Cardiac muscle cell (in vitro differentiated cells and primary cell): ENCODE results near the gene NOL3. TPM values are rescaled to one million over a fixed set of nuclear protein-coding genes. Genes with fewer than 3 reads are reported as not detected.

ENCODE experiments used
- DNase-seq, 2 donors: peaks; one replicate each; pipeline versions ENCODE4 v3.0.0 to v3.0.0-alpha.2; 2010 to 2017; ENCODE audit warnings: low read depth in 1 of 2, low spot score in 1 of 2
- H3K27ac ChIP-seq: fragments of 200-600 bp; sonication (generic); 2 replicates; pipeline ENCODE4 v1.5.1; 2016
- H3K27me3 ChIP-seq: fragments of 200-600 bp; sonication (generic); 2 replicates; pipeline ENCODE4 v1.6.0; 2016; ENCODE audit warnings: control low read depth
- H3K36me3 ChIP-seq: fragments of 200-600 bp; sonication (generic); 2 replicates; pipeline ENCODE4 v1.5.1; 2016; ENCODE audit warnings: control low read depth
- H3K4me1 ChIP-seq: fragments of 200-600 bp; sonication (generic); 2 replicates; pipeline ENCODE4 v1.8.1; 2017; ENCODE audit warnings: low read depth, mild to moderate bottlenecking, mixed run types
- H3K4me3 ChIP-seq: fragments of 200-600 bp; sonication (generic); 2 replicates; pipeline ENCODE4 v1.5.1; 2016; ENCODE audit warnings: mild to moderate bottlenecking
- H3K9me3 ChIP-seq: fragments of 200-600 bp; sonication (generic); 2 replicates; pipeline ENCODE4 v1.5.1; 2017; ENCODE audit warnings: low read depth, mild to moderate bottlenecking, control low read depth
- polyA plus RNA-seq: library from polyadenylated mRNA; unstranded; fragments of >200 nt; fragmentation: Nextera tagmentation; extraction: Ambion mirVana; gene quantifications from 2 replicates; pipeline ENCODE4 v1.2.1, GENCODE V29; 2016
- total RNA-seq: library from RNA; depleted of rRNA; stranded (reverse); fragments of >200 nt; gene quantifications from 2 replicates; pipeline ENCODE4 v1.2.3, GENCODE V29; 2016
- TF ChIP-seq, protein P1 (sequence below): IDR thresholded peaks from 2 replicates; pipeline ENCODE4 v1.5.1; 2012; ENCODE audit warnings: low read depth, mild to moderate bottlenecking, low read length

The NOL3 gene
- total and polyA plus RNA-seq, 2 experiments from 2014 or later = 31.1 to 40.6 TPM

DNA sequence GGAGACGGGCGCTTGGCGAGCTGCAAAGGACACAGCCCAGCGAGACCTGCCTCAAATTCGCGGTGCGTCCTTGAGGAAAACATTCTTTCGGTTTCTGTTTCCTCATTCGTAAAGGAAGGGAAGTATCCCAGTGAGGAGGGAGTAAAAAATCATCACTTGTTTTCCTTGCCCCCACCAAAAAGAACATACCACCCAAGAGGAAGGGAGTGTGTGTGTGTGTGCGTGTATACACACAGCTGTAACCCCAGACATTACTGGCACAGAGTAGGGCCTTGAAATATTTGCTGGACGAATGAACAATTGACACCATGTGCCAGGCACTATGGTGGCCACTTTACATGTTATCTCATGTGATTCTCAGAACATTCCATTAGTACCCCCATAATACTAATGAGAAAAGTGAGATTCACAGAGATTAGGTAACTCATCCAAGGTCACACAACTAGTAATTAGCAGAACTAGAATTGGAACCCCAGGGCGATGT, 15.4 kb downstream of the NOL3 start:
- DNase-seq = no peak
- peaks cover 7% of the 10 kb centered on the region for H3K27me3 ChIP-seq
- TF ChIP-seq, protein P1, sequence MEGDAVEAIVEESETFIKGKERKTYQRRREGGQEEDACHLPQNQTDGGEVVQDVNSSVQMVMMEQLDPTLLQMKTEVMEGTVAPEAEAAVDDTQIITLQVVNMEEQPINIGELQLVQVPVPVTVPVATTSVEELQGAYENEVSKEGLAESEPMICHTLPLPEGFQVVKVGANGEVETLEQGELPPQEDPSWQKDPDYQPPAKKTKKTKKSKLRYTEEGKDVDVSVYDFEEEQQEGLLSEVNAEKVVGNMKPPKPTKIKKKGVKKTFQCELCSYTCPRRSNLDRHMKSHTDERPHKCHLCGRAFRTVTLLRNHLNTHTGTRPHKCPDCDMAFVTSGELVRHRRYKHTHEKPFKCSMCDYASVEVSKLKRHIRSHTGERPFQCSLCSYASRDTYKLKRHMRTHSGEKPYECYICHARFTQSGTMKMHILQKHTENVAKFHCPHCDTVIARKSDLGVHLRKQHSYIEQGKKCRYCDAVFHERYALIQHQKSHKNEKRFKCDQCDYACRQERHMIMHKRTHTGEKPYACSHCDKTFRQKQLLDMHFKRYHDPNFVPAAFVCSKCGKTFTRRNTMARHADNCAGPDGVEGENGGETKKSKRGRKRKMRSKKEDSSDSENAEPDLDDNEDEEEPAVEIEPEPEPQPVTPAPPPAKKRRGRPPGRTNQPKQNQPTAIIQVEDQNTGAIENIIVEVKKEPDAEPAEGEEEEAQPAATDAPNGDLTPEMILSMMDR = no peak
- no peaks in the 10 kb centered on the region for H3K9me3 ChIP-seq
- no peaks in the 10 kb centered on the region for H3K36me3 ChIP-seq
- H3K4me1 ChIP-seq = peaks cover 4% of the 10 kb centered on the region
- no peak overlapping the region for H3K4me3 ChIP-seq
- no peak overlapping the region for H3K27ac ChIP-seq

- Histone ChIP-seq H3K4me3 (no peak overlapping the region), H3K36me3 (no peaks in the 10 kb centered on the region), H3K27me3 (peaks cover 7% of the 10 kb centered on the region), H3K27ac (no peak overlapping the region), H3K9me3 (no peaks in the 10 kb centered on the region), H3K4me1 (peaks cover 4% of the 10 kb centered on the region)
- DNase-seq = no peak
- TF ChIP-seq, protein P1 = no peak
These were observed 16.2 kb downstream of the NOL3 start for GRCh38 chr16:67186550-67186950.

DNA sequence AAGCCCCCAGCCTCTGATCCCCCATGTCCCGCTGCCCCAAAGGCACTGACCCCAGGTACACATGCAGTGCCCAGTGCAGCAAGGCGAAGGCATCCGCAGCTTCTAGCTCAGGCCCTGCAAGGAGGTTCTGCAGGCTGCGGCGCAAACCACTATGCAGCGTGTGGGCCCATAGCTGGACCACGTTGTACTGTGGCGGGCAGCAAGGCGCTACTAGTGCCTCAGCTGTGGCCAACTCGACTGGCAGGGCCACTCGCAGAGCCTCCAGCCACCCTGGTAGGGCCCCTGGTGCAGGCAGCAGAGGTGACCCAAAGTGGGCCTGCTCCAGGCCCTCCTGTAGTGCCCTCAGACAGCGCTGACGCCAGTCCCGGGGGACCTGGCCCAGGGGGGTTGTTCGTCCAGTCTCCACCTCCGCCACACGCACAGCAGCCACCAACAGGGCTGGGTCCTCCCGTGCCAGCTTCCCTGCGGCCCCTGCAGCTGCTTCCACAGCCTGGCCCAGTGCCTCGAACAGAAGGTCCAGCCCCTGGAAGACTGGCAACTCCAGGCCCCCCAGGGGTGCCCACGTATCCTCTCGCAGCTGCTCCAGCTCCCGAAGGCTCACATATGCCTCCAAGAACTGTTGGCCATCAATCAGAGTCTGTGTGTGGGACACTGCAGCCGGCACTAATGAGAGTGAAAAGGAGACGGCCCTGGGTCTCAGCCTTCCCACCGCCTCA, 17.0 kb downstream of the NOL3 start:
- TF ChIP-seq, protein P1 = no peak
- H3K4me1 ChIP-seq = peaks cover 4% of the 10 kb centered on the region

GRCh38 chr16:67188323-67188722, 18.0 kb downstream of the NOL3 start:
- H3K27me3 ChIP-seq = peaks cover 7% of the 10 kb centered on the region
- no peak overlapping the region for H3K4me3 ChIP-seq
- H3K9me3 ChIP-seq = no peaks in the 10 kb centered on the region
- H3K27ac ChIP-seq = no peak overlapping the region
- TF ChIP-seq, protein P1 = no peak
- H3K36me3 ChIP-seq = no peaks in the 10 kb centered on the region
- no peak for DNase-seq
- H3K4me1 ChIP-seq = peaks cover 7% of the 10 kb centered on the region

More for the DNA sequence above, 17.0 kb downstream of the NOL3 start:
- no peak overlapping the region for H3K4me3 ChIP-seq
- H3K27ac ChIP-seq = no peak overlapping the region
- H3K27me3 ChIP-seq = peaks cover 7% of the 10 kb centered on the region
- H3K9me3 ChIP-seq = no peaks in the 10 kb centered on the region
- H3K36me3 ChIP-seq = no peaks in the 10 kb centered on the region
- no peak for DNase-seq

DNA sequence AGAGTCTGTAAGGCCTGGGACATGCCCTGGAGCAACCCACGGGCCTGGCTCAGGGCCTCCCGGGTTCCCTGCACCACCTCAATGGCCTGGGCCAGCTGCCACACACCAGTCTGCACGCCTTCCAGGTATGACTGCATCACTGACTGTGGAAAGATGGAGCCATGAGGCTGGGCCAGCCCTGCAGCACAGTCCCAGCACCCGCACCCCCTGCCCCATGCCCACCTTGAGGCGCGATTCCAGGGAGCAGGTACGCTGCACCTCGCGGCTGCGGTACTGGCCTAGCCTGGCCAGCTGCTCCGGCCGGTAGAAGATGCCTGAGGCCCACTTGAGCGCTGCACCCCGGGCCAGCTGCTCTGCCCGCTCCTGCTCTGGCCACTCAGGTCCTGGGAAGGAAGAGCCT, 18.5 kb downstream of the NOL3 start:
- Histone ChIP-seq H3K4me3 (no peak overlapping the region), H3K27ac (no peak overlapping the region), H3K27me3 (peaks cover 7% of the 10 kb centered on the region), H3K36me3 (no peaks in the 10 kb centered on the region), H3K4me1 (peaks cover 7% of the 10 kb centered on the region), H3K9me3 (no peaks in the 10 kb centered on the region)
- TF ChIP-seq, protein P1 = no peak
- no peak for DNase-seq
